SK-N-SH (cell line): ENCODE data around the gene ZFHX3. TPM values are rescaled to one million over a fixed set of nuclear protein-coding genes. Genes with fewer than 3 reads are reported as not detected.

Experiments
- CTCF ChIA-PET: fragments of 300-600, 350-600 bp; formaldehyde crosslinking; extraction: SDS; loops from one replicate; lab custom pipeline; 2021; lab: Yijun Ruan, JAX
- POLR2A ChIA-PET: fragments of 350-600 bp; sonication (Branson Sonifier 250); formaldehyde crosslinking; extraction: SDS; loops from one replicate; lab custom pipeline; 2020; ENCODE audit warnings: antibody characterized with exemption, inconsistent platforms; lab: Yijun Ruan, JAX
- DNase-seq: peaks from one replicate; pipeline ENCODE4 v3.0.0; 2012
- H2AFZ ChIP-seq: fragments of 200-600 bp; sonication (generic); 2 replicates; pipeline ENCODE4 v1.8.1; 2016; ENCODE audit warnings: antibody characterized with exemption, mild to moderate bottlenecking, low read depth
- H3F3A ChIP-seq: fragments of 200-600 bp; sonication (generic); replicated peaks from 2 replicates; pipeline ENCODE3; 2016; ENCODE audit warnings: antibody characterized with exemption, mild to moderate bottlenecking; ENCODE audit not compliant: insufficient read depth
- H3K27ac ChIP-seq, 2 experiments: fragments of 200-500 bp in 1 of 2; fragments of 200-600 bp in 1 of 2; sonication (Bioruptor generic) in 1 of 2; sonication (generic), shearing (Covaris generic) in 1 of 2; 2 replicates each; pipeline versions ENCODE4 v1.5.1 to v1.6.1; 2014 to 2016; ENCODE audit warnings: low read depth in 2 of 2, inconsistent platforms in 1 of 2, low read length in 1 of 2, mild to moderate bottlenecking in 1 of 2, mixed read lengths in 1 of 2
- H3K27me3 ChIP-seq: fragments of 200-600 bp; sonication (generic), shearing (Covaris generic); 2 replicates; pipeline ENCODE4 v1.6.1; 2016; ENCODE audit warnings: mixed run types; ENCODE audit not compliant: insufficient read depth
- H3K36me3 ChIP-seq, 2 experiments: fragments of 200-500 bp in 1 of 2; fragments of 200-600 bp in 1 of 2; sonication (Bioruptor generic) in 1 of 2; sonication (generic) in 1 of 2; replicated peaks in 1 of 2; 2 replicates each; pipeline versions ENCODE3 to v1.5.1; 2014 to 2016; ENCODE audit warnings: low read length in 1 of 2, mild to moderate bottlenecking in 1 of 2; ENCODE audit not compliant: insufficient read depth in 2 of 2, control insufficient read depth in 1 of 2
- H3K4me1 ChIP-seq, 2 experiments: fragments of 200-500 bp in 1 of 2; fragments of 200-600 bp in 1 of 2; sonication (Bioruptor generic) in 1 of 2; sonication (generic), shearing (Covaris generic) in 1 of 2; 2 replicates each; pipeline versions ENCODE4 v1.5.1 to v1.6.1; 2014 to 2016; ENCODE audit warnings: low read depth in 1 of 2, low read length in 1 of 2, mixed run types in 1 of 2; ENCODE audit not compliant: insufficient read depth in 2 of 2, control insufficient read depth in 1 of 2
- H3K4me2 ChIP-seq: fragments of 200-600 bp; sonication (generic), shearing (Covaris generic); 2 replicates; pipeline ENCODE4 v1.6.1; 2017; ENCODE audit warnings: mixed run types
- H3K4me3 ChIP-seq, 2 experiments: fragments of 200-500 bp in 1 of 2; fragments of 200-600 bp in 1 of 2; sonication (Bioruptor generic) in 1 of 2; sonication (generic), shearing (Covaris generic) in 1 of 2; 2 replicates each; pipeline versions ENCODE4 v1.5.1 to v1.8.1; 2014 to 2016; ENCODE audit warnings: low read depth in 2 of 2, inconsistent platforms in 1 of 2, low read length in 1 of 2, mild to moderate bottlenecking in 1 of 2, mixed read lengths in 1 of 2, moderate library complexity in 1 of 2
- H3K79me2 ChIP-seq: fragments of 200-600 bp; sonication (generic); 2 replicates; pipeline ENCODE4 v1.8.1; 2017; ENCODE audit warnings: mild to moderate bottlenecking; ENCODE audit not compliant: insufficient read depth
- H3K9ac ChIP-seq: fragments of 200-600 bp; sonication (generic); 2 replicates; pipeline ENCODE4 v1.6.1; 2017; ENCODE audit warnings: mixed run types
- H3K9me2 ChIP-seq: fragments of 200-600 bp; sonication (generic); 2 replicates; pipeline ENCODE4 v1.6.1; 2017; ENCODE audit warnings: mixed run types
- H3K9me3 ChIP-seq: fragments of 200-600 bp; sonication (generic); 2 replicates; pipeline ENCODE4 v1.6.1; 2017; ENCODE audit warnings: mixed run types, mild to moderate bottlenecking, moderate library complexity
- H4K20me1 ChIP-seq: fragments of 200-600 bp; sonication (generic); 2 replicates; pipeline ENCODE4 v1.6.1; 2017; ENCODE audit warnings: mild to moderate bottlenecking, mixed run types; ENCODE audit not compliant: insufficient read depth
- CHD2 ChIP-seq: fragments of 150-350 bp; IDR thresholded peaks from 2 replicates; pipeline ENCODE4 v1.6.1; 2018; ENCODE audit warnings: low read length; ENCODE audit not compliant: partially characterized antibody
- ELF1 ChIP-seq: IDR thresholded peaks from 2 replicates; pipeline ENCODE4 v1.4.0; 2012
- EP300 ChIP-seq, 2 experiments: IDR thresholded peaks; 2 replicates each; pipeline versions ENCODE4 v1.4.0 to v1.6.1; 2012; ENCODE audit warnings: borderline replicate concordance in 1 of 2, low read depth in 1 of 2, low read length in 1 of 2
- GABPA ChIP-seq: IDR thresholded peaks from 2 replicates; pipeline ENCODE4 v1.4.0; 2012; ENCODE audit warnings: low read depth, mild to moderate bottlenecking
- IRF3 ChIP-seq: fragments of 150-350 bp; IDR thresholded peaks from 2 replicates; pipeline ENCODE4 v1.6.1; 2016; ENCODE audit warnings: mild to moderate bottlenecking, low read depth, low read length
- JUND ChIP-seq: IDR thresholded peaks from 2 replicates; pipeline ENCODE4 v1.4.0; 2012
- MXI1 ChIP-seq: IDR thresholded peaks from 2 replicates; pipeline ENCODE4 v1.6.1; 2012; ENCODE audit warnings: mild to moderate bottlenecking, low read depth, low read length, improper control_type of control experiment
- POLR2AphosphoS5 ChIP-seq: IDR thresholded peaks from 2 replicates; pipeline ENCODE4 v1.6.1; 2012; ENCODE audit warnings: low read depth, low read length
- RCOR1 ChIP-seq: fragments of 150-350 bp; IDR thresholded peaks from 2 replicates; pipeline ENCODE4 v1.6.1; 2017; ENCODE audit warnings: antibody characterized with exemption, low read length
- TCF12 ChIP-seq: IDR thresholded peaks from 2 replicates; pipeline ENCODE4 v1.4.0; 2012
- YY1 ChIP-seq: IDR thresholded peaks from 2 replicates; pipeline ENCODE4 v1.4.0; 2012; ENCODE audit warnings: low read depth, mild to moderate bottlenecking
- WGBS: methylation state at CpG from one replicate; pipeline ENCODE4 v1.1.6; 2017; ENCODE audit warnings: low lambda C conversion rate; 5-methylcytosine and 5-hydroxymethylcytosine counted together
- polyA plus RNA-seq, 3 experiments: library from polyadenylated mRNA; depleted of rRNA; stranded (reverse); fragments of >200 nt; gene quantifications; 2 replicates each; pipeline ENCODE4 v1.2.3, GENCODE V29; 2012
- TF ChIP-seq, protein P1 (sequence below): fragments of 200-600 bp; sonication (generic); IDR thresholded peaks from 2 replicates; pipeline ENCODE4 v1.6.1; 2017; ENCODE audit warnings: antibody characterized with exemption, mild to moderate bottlenecking, moderate library complexity
- TF ChIP-seq, protein P2 (sequence below): IDR thresholded peaks from 2 replicates; pipeline ENCODE4 v1.4.0; 2012; ENCODE audit warnings: low read depth, borderline replicate concordance

Gene ZFHX3
- polyA plus RNA-seq, 1 of the 3 experiments (the other 2 are of a cell fraction), result 2.0 TPM

DNA sequence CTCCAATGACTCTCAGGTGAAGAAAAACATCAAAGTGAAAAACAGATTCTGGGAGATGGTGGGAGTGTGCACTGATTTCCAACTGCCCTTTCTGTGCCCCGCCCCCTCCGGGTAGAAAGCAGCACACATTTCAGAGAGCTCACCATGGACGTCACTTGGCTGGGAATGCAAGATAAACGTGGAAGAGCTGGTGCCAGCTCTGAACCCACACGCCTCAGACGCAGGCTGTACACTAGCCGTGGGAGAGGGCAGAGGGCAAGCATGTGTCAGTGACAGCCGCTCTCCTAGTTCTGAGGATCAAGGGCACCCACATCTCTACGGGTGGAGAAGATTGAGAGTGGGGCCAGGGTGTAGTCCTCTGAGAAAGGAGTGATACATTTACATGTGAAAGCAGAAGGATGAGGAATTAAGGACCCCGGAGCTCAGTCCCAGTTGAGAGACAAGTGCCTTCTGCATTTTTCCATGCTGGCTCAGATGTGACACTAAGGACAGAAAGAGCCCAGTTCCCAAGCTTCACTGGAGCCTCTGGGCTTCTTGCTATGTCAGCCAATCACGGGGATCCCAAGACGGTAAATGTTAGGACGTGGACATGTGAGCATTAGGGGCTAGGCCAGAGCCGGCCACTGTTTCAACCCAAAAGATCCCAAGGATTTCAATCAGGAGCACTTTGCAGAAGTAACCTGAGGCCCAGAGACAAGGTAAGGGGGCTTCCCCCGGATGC, 101.3 kb downstream of the ZFHX3 start:
- H4K20me1 ChIP-seq, result peaks cover 42% of the 10 kb centered on the region
- WGBS, result 90% methylated on average over 15 of the region's 15 CpGs
- CTCF ChIA-PET, result interaction anchor here (1.2 to 2.5 kb wide), 3 partner anchors 10 to 114 kb away, joined by 4 to 10 read pairs (median 4); no protein-coding TSS in a partner anchor

More for the DNA sequence above, 101.3 kb downstream of the ZFHX3 start:
- Histone ChIP-seq H3K9me2 (no peaks in the 10 kb centered on the region), H3K36me3 (peaks cover 24 to 33% of the 10 kb centered on the region in 2 experiments), H3K27ac (peak overlapping the region in 1 of 2 experiments; percentile 94; a peak in 2 of 4 replicates), H3K27me3 (no peaks in the 10 kb centered on the region), H3K4me3 (no peak overlapping the region), H2AFZ (no peak overlapping the region), H3K4me2 (no peak overlapping the region), H3F3A (no peaks in the 10 kb centered on the region), H3K9me3 (no peaks in the 10 kb centered on the region), H3K79me2 (peaks cover 87% of the 10 kb centered on the region), H3K9ac (no peak overlapping the region)
- POLR2A ChIA-PET, result interaction anchor here (1.0 to 2.0 kb wide), 3 partner anchors 8 to 25 kb away, joined by 3 to 5 read pairs (median 5); no protein-coding TSS in a partner anchor
- TF ChIP-seq JUND, result no peak
- no peak for TF ChIP-seq MXI1
- no peak for TF ChIP-seq GABPA
- TF ChIP-seq RCOR1, result no peak
- TF ChIP-seq YY1, result no peak
- no peak for TF ChIP-seq ELF1
- TF ChIP-seq CHD2, result no peak
- TF ChIP-seq, protein P1, sequence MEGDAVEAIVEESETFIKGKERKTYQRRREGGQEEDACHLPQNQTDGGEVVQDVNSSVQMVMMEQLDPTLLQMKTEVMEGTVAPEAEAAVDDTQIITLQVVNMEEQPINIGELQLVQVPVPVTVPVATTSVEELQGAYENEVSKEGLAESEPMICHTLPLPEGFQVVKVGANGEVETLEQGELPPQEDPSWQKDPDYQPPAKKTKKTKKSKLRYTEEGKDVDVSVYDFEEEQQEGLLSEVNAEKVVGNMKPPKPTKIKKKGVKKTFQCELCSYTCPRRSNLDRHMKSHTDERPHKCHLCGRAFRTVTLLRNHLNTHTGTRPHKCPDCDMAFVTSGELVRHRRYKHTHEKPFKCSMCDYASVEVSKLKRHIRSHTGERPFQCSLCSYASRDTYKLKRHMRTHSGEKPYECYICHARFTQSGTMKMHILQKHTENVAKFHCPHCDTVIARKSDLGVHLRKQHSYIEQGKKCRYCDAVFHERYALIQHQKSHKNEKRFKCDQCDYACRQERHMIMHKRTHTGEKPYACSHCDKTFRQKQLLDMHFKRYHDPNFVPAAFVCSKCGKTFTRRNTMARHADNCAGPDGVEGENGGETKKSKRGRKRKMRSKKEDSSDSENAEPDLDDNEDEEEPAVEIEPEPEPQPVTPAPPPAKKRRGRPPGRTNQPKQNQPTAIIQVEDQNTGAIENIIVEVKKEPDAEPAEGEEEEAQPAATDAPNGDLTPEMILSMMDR, result no peak
- TF ChIP-seq POLR2AphosphoS5, result no peak
- no peak for TF ChIP-seq EP300 (IDR thresholded peaks at IDR 0.05; ENCODE audit: borderline replicate concordance in 1 of 2, low read depth in 1 of 2, low read length in 1 of 2)
- no peak for TF ChIP-seq IRF3
- TF ChIP-seq, protein P2, sequence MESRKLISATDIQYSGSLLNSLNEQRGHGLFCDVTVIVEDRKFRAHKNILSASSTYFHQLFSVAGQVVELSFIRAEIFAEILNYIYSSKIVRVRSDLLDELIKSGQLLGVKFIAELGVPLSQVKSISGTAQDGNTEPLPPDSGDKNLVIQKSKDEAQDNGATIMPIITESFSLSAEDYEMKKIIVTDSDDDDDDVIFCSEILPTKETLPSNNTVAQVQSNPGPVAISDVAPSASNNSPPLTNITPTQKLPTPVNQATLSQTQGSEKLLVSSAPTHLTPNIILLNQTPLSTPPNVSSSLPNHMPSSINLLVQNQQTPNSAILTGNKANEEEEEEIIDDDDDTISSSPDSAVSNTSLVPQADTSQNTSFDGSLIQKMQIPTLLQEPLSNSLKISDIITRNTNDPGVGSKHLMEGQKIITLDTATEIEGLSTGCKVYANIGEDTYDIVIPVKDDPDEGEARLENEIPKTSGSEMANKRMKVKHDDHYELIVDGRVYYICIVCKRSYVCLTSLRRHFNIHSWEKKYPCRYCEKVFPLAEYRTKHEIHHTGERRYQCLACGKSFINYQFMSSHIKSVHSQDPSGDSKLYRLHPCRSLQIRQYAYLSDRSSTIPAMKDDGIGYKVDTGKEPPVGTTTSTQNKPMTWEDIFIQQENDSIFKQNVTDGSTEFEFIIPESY, result no peak
- TF ChIP-seq TCF12, result no peak
- TF ChIP-seq, all 33 proteins: peak for 0
- peaks cover 5 to 43% of the 10 kb centered on the region in 2 experiments; a peak in 3 of 4 replicates for H3K4me1 ChIP-seq
- DNase-seq, result no peak
